ENCODE results near the gene PLVAP. TPM values are rescaled to one million over a fixed set of nuclear protein-coding genes. Genes with fewer than 3 reads are reported as not detected.

Gene PLVAP
- total and polyA plus RNA-seq, 7 donors: 6.5 to 46.0 (median 16.2) TPM

GRCh38 chr19:17334414-17335409 is 42.4 kb downstream of the PLVAP start, which contains the start of gene ANO8:
Gene ANO8, minus strand, starts transcription at chr19:17334855. Its CDS starts 185 bp downstream, at chr19:17334670.
- peak within 1 kb of the TSS; percentile 47 for H3K27ac ChIP-seq
- H3K36me3 ChIP-seq (ENCODE audit: insufficient read depth in 1 of 2, low read depth in 1 of 2): peaks cover 0 to 34% of the 10 kb centered on the region in 2 donors
- no peak for TF ChIP-seq CTCF (IDR thresholded peaks at IDR 0.05)
- peaks cover 24% of the 10 kb centered on the region for H3K4me1 ChIP-seq
- ATAC-seq: peak; percentile 75 to 79 (median 78)
- H3K9me3 ChIP-seq: no peaks in the 10 kb centered on the region
- H3K4me3 ChIP-seq: peak within 1 kb of the TSS; percentile 87
- intact Hi-C loops (cut with DNase I): no loop called here
- H3K27me3 ChIP-seq (ENCODE audit: insufficient read depth in 3 of 3, low read length in 2 of 3): no peaks in the 10 kb centered on the region
- peak; percentile 98 to 99 for DNase-seq
- 2% methylated on average over 47 to 86 of the region's 86 CpGs for WGBS, 3 donors

- DNase-seq (no peak), ATAC-seq (no peak)
- Histone ChIP-seq H3K36me3 (ENCODE audit: insufficient read depth in 1 of 2, low read depth in 1 of 2) (peaks cover 0 to 36% of the 10 kb centered on the region in 2 donors), H3K27ac (peak overlapping the region; percentile 47), H3K4me3 (peak overlapping the region; percentile 87), H3K9me3 (no peaks in the 10 kb centered on the region), H3K27me3 (ENCODE audit: insufficient read depth in 3 of 3, low read length in 2 of 3) (no peaks in the 10 kb centered on the region), H3K4me1 (peaks cover 24% of the 10 kb centered on the region)
- WGBS, 3 donors: 43 to 49% (median 44%) methylated on average over 46 to 52 of the region's 52 CpGs
- intact Hi-C loops (cut with DNase I): no loop called here
- no peak for TF ChIP-seq CTCF (IDR thresholded peaks at IDR 0.05)
Observed at GRCh38 chr19:17333611-17334413, 43.3 kb downstream of the PLVAP start.

- Histone ChIP-seq H3K36me3 (ENCODE audit: insufficient read depth in 1 of 2, low read depth in 1 of 2) (peaks cover 0 to 29% of the 10 kb centered on the region in 2 donors), H3K27ac (no peak overlapping the region), H3K4me1 (peaks cover 17% of the 10 kb centered on the region), H3K27me3 (ENCODE audit: insufficient read depth in 3 of 3, low read length in 2 of 3) (no peaks in the 10 kb centered on the region), H3K4me3 (no peak overlapping the region), H3K9me3 (no peaks in the 10 kb centered on the region)
- intact Hi-C loops (cut with DNase I): no loop called here
- DNase-seq (no peak), ATAC-seq (peak in 1 of 4 donors; percentile 7)
- WGBS, 3 donors: 93 to 95% (median 93%) methylated on average over 45 of the region's 45 CpGs
- no peak for TF ChIP-seq CTCF (IDR thresholded peaks at IDR 0.05)
Observed at GRCh38 chr19:17332677-17333581, 44.2 kb downstream of the PLVAP start.

- Histone ChIP-seq H3K27ac (no peak overlapping the region), H3K9me3 (no peaks in the 10 kb centered on the region), H3K27me3 (ENCODE audit: insufficient read depth in 3 of 3, low read length in 2 of 3) (no peaks in the 10 kb centered on the region), H3K36me3 (ENCODE audit: insufficient read depth in 1 of 2, low read depth in 1 of 2) (peaks cover 0 to 32% of the 10 kb centered on the region in 2 donors), H3K4me1 (peaks cover 16% of the 10 kb centered on the region), H3K4me3 (no peak overlapping the region)
- 88 to 91% (median 91%) methylated on average over 8 of the region's 8 CpGs for WGBS, 3 donors
- DNase-seq: no peak
- intact Hi-C loops (cut with DNase I): no loop called here
- ATAC-seq: no peak
- TF ChIP-seq CTCF (IDR thresholded peaks at IDR 0.05): no peak
Observed at GRCh38 chr19:17332360-17332676, 44.8 kb downstream of the PLVAP start.

Data from psoas muscle (tissue), 8 donors.